ENCODE results near the gene SULT2B1.

SULT2B1 gene

DNA sequence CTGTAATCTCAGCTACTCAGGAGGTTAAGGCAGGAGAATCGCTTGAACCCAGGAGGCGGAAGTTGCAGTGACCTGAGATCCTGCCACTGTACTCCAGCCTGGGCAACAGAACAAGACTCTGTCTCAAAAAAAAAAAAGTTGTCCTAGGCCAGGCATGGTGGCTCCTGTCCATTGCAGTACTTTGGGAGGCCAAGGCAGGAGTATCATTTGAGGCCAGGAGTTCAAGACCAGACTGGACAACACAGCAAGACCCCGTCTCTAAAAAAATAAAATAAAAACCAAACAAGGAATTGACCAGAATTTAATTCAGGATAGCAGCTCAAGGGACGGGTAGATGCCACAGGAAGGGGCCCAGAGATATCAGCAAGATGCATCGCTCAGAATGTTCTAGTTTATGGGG, 4.9 kb downstream of the SULT2B1 start:
- no peak overlapping the region for H3K4me3 ChIP-seq (ENCODE audit: control insufficient read depth, low read depth, low read length)
- TF ChIP-seq CTCF (IDR thresholded peaks at IDR 0.05; ENCODE audit: control insufficient read depth, insufficient read depth, low read depth, low read length, missing control alignments) = no peak
- DNase-seq (ENCODE audit: low read depth) = no peak

- H3K4me3 ChIP-seq (ENCODE audit: control insufficient read depth, low read depth, low read length) = no peak overlapping the region; the same call in 1 of the 2 replicates
- DNase-seq (ENCODE audit: low read depth) = no peak
- no peak for TF ChIP-seq CTCF (IDR thresholded peaks at IDR 0.05; ENCODE audit: control insufficient read depth, insufficient read depth, low read depth, low read length, missing control alignments)
These were observed 6.2 kb downstream of the SULT2B1 start for GRCh38 chr19:48558018-48558684.

- no peak for DNase-seq (ENCODE audit: low read depth)
- TF ChIP-seq CTCF (IDR thresholded peaks at IDR 0.05; ENCODE audit: control insufficient read depth, insufficient read depth, low read depth, low read length, missing control alignments) = no peak
These were observed 8.1 kb downstream of the SULT2B1 start for GRCh38 chr19:48560095-48560530.

DNA sequence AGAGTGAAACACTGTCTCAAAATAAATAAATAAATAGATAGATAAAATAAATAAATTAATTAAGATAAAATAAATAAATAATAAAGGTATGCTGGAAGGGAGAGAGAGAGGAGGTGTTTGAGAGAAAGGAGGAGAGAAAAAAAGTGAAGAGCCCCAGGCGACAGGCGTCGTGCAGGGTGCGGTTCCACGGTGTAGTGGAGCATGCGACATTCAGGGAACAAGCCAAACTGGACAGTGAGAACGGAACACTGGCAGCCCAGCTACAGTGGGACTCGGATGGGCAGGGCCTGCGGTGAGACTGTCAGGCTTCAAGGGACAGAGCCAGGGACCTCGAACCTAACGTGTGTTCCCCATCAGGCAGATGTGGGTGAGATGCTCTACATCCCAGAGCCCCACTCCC, 9.4 kb downstream of the SULT2B1 start:
- no peak for DNase-seq (ENCODE audit: low read depth)
- no peak for TF ChIP-seq CTCF (IDR thresholded peaks at IDR 0.05; ENCODE audit: control insufficient read depth, insufficient read depth, low read depth, low read length, missing control alignments)
- H3K4me3 ChIP-seq (ENCODE audit: control insufficient read depth, low read depth, low read length) = no peak overlapping the region

More at GRCh38 chr19:48560095-48560530, 8.1 kb downstream of the SULT2B1 start:
- no peak overlapping the region for H3K4me3 ChIP-seq (ENCODE audit: control insufficient read depth, low read depth, low read length)

GRCh38 chr19:48565090-48565489, 13.1 kb downstream of the SULT2B1 start:
- H3K4me3 ChIP-seq (ENCODE audit: control insufficient read depth, low read depth, low read length) = no peak overlapping the region
- no peak for TF ChIP-seq CTCF (IDR thresholded peaks at IDR 0.05; ENCODE audit: control insufficient read depth, insufficient read depth, low read depth, low read length, missing control alignments)
- no peak for DNase-seq (ENCODE audit: low read depth)

DNA sequence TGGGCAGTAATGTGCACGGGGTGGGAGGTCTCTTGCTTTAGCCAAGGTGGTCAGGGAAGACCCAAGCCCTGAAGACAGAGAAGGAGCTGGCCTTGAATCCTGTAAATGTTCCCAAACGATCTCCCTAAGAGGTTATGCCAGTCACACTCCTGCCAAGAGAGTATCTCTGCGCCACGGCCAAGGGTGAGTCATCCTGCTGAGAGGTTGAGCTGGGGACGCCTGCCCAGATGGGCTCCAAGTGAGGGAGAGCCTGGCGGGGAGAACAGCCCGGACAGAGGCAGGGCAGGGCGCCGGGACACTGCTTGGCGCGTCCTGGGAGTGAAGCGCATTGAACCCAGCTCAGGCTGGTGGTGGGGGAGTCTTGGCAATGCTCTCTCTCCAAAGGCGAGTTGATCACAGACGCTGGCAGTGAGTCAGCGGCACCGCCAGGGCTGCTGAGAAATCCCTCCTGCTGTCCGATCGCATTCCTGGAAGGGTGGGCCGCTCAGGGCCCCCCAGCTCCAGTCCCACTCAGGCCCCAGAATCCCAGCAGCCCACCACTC, 16.4 kb downstream of the SULT2B1 start:
- H3K4me3 ChIP-seq (ENCODE audit: control insufficient read depth, low read depth, low read length) = peak overlapping the region; percentile 13
- no peak for DNase-seq (ENCODE audit: low read depth)
- no peak for TF ChIP-seq CTCF (IDR thresholded peaks at IDR 0.05; ENCODE audit: control insufficient read depth, insufficient read depth, low read depth, low read length, missing control alignments)

All from AG09309 (cell line).